Measurements from ENCODE around the gene PAPPA.

Gene PAPPA

DNA sequence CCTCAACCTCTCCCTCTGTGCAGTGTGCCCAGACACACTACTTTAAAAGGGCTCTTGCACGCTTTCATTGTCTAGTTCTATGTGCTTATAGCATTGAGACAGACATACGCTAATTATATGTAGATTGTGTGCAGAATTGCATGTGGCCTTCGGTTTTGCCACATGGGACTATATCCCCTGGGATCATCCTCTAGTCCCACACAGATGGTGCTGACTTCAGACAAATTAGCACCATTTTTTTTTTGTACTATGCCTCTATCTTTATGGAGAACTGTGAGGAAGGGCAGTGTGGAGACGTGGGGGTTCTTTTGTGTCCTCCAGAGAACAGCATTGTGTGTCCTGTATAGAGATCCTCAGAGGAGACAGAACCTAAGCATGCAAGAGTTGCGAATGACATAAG, 29.3 kb downstream of the PAPPA start:
- no peak for DNase-seq (ENCODE audit: low spot score)

DNA sequence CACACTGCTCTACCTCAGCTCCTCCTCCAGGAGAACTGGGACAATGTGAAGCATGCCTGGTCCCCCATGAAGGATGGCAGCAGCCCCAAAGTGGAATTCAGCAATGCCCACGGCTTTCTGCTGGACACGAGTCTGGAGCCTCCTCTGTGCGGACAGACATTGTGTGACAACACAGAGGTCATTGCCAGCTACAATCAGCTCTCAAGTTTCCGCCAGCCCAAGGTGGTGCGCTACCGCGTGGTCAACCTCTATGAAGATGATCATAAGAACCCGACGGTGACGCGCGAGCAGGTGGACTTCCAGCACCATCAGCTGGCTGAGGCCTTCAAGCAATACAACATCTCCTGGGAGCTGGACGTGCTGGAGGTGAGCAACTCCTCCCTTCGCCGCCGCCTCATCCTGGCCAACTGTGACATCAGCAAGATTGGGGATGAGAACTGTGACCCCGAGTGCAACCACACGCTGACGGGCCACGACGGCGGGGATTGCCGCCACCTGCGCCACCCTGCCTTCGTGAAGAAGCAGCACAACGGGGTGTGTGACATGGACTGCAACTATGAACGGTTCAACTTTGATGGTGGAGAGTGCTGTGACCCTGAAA, 34.1 kb downstream of the PAPPA start:
- DNase-seq (ENCODE audit: low spot score) = no peak

DNA sequence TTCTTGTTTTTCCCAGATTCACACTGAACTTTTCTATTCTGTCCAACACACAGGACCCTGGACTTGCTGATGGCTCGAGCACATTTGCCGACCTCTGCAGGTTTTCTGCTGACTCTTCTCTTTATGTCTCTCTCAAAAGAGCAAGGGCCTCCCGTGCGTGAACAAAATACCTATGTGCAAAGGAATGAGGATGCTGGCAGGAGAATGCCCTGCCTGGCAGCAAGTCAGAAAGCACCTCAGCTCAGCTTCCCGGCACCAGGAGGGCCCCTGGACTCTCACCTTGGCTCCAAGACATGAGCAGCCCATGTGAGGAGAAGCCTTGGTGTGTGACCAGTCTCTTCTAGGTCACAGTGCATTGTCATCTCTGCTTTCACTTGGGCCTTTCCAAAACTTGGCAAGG, 36.1 kb downstream of the PAPPA start:
- DNase-seq (ENCODE audit: low spot score) = no peak

DNA sequence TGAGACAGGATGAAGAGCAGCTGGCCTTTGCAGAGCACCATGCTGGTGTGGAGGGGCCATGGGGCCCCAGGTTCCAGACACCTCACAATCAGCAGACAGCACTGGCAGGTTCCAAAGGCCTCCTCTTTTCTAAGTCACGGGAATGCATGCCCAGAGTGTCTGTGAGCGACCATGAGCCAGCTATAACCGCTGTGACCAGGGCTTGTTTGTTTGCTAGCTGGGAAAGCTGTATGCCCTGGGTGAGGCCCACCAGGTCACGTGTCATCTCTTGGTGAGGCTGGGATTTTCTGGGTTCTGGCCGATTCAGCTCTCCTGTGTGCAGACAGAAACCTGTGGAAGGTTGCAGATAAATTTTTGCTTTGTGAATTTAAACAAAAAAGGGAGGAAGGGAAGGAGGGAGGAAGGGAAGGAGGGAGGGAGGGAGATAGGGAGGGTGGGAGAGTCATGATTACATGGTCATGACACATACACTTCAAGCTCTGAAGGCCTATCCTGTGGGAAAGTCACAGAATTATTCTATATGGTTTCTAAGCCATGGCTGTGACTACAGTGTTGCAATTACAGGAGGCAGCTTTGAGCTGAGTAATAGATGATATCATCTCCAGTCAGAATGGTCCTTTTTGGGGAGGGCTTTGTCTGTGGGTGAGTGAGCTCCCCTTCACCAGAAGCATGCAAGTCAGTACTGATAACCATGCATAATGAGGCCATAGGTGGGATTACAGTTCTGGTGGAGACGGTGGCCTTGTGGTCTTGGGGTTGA, 37.2 kb downstream of the PAPPA start:
- DNase-seq (ENCODE audit: low spot score) = peak; percentile 61

DNA sequence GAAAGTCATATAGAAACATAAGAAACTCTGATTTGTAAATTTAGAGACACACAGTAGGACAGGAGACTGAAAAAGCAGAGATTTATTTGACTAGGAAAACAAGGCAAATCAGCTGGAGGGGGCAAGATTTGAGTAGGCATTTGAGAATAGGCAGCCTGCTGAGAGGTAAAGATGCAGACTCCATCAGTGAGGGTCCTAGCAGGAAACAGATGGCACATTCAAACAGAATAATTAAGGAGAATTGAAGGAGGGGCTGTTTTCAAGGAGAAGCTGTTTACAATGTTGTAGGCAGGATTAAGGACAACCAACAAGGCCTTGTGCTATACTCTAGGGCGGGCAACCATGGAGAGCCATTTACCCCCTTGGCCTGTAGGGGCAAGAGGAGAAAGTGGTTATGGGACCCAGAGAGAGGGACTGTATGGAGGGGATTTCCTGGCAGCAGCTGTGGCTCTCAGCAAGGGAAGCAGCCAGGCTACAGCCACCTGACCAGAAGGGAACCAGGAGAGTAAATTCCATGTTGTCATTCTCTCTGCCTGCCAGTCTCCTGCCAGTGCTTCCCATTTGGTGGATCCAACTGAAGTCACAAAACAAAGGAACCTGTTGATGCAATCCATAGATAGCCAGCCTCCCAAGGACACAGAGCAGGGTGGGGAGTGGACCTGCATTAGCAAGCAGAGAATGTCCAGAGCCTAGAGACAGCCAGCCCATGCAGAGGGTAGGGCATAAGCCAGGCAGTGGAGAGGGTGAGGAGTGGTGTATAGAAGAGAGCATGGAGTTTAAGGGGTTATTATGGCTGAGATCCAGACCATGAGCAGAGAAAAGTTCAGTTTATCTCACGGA, 38.2 kb downstream of the PAPPA start:
- DNase-seq (ENCODE audit: low spot score) = no peak

DNA sequence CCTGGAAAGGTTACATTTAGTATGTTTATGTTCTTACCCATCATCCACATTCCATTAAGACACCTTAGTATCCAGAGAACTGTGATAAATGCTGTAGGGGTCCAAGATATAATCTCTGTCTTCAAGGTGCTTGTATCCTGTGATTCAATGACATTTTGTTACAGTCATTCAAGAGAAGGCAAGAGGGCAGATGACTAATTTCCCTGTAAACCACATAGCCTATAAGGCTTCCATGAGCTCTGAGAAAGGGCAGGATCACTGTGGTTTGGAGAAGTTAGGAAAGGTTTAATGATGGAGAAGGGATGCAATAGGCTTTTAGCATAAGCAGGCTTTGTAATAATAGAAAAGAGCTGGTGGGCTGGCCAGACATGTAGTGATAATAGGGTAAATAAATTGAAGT, 40.0 kb downstream of the PAPPA start:
- peak; percentile 67 for DNase-seq (ENCODE audit: low spot score)

DNA sequence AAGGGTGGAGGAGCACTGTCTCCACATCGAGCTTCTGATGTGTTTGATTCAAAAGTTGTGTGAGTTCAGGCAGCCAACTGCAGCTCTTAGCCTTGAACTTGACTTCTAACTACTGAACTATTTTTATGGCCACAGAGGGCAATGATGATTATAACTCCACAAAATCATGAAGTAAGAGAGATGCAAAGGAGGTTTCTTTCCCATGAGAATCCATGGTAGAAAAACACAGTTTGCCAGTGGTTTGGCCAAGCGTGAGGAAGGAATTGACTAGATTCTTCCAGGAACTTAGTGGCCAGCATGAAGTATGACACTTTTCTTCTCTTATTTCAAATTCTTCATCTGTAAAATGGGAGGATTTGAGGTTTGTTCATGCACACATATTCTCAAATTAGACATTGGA, 43.2 kb downstream of the PAPPA start:
- DNase-seq (ENCODE audit: low spot score) = no peak

DNA sequence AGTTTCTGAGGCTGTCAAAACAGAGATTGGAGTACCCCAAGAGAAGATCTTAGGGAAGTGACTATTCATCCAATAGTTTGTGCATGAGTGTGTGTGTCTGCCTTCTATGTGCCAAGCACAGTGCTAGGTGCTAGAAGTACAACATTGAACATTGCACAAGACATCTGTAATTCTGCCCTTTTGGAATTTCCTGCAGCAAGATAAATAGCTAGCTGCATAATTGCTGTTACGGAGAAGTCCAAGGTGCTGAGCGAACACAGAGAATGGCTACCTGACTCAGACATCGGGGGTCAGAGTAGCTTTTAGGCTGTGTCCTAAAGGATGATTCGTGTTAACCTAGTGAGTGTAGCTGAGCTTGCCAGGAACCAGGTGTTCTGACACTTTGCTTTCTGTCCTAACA, 44.8 kb downstream of the PAPPA start:
- DNase-seq (ENCODE audit: low spot score) = no peak

DNA sequence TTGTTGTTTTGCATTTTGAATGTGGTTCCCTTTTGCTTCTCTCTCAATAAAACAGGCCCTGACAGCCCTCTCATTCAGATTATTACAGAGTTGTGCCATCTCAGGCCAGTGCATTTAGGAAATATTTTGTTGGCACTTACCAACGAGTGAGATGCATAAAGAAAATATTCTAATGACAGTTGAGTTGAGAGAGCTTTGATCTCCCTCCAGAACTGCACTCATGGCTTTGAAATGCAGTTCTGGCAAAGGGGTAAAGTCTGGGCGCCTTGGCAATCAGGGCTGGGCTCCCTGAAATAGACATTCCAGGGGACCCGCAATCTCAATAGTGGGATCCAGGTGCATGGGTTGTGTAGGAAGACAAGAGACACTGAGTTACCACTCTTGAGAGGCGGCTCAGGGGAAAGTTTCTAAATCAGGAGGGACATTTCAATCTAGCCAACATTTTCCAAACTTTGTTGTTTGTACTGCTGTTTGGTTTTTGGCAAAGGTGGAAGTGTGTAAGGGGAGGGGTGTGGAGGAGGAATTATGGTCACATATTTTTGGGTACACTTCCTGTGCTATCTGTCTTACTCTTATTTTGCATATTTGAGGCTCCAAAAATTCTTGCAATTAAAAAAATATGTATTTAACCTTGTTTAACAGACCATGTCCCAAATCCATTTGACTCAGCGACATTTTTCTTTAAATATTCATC, 48.8 kb downstream of the PAPPA start:
- no peak for DNase-seq (ENCODE audit: low spot score)

DNA sequence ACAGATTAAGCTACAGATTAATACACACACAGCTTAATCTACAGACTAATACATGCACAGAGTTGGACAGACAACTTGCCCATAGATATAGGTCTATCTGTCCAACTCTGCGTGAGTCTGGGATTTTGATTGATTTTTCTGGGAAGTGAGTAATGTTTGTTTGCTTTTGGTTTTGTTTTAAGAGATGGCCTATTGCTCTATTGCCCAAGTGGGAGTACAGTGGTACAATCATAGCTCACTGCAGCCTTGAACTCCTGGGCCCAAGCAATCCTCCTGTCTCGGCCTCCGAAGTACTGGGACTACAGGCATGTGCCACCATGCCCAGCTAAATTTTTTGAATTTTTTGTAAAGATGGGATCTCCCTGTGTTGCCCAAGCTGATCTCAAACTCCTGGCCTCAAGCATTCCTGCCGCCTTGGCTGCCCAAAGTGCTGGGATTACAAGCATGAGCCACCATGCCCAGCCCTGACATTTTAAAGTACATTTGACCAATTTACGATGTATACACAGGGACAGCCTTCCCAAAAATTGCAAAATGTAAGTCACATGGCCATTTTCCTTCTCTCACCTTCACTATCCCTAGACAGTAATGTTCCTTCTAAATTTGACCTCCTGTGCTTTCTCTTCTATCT, 50.8 kb downstream of the PAPPA start:
- no peak for DNase-seq (ENCODE audit: low spot score)

DNA sequence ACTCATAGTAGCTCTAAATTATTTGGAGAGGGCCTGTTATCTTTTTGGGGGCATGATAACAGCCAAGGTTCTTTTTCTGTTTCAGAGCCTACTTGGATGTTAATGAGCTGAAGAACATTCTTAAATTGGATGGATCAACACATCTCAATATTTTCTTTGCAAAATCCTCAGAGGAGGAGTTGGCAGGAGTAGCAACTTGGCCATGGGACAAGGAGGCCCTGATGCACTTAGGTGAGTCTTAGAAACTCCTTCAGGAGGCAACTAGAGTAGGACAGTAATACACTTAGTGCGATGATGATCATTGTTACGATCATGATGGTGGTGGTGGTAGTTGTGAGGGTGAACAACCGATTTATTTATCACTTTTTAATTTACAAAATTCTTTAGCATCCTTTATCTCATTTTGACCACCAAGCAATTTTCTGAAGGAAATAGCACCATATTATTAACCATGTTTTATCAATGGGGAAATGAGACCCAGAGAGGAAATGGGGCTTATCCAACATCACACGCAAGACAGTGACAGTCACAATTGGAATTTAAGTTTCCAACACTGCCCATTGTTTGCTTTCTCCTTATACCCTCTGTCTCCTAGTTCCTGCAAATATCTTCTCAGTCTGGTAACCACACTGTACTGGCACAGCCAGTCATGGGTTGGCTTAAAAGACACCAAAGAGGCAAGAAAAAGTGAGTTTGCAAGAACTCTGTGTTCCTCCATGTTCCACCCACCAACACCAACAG, 54.0 kb downstream of the PAPPA start:
- no peak for DNase-seq (ENCODE audit: low spot score)

DNA sequence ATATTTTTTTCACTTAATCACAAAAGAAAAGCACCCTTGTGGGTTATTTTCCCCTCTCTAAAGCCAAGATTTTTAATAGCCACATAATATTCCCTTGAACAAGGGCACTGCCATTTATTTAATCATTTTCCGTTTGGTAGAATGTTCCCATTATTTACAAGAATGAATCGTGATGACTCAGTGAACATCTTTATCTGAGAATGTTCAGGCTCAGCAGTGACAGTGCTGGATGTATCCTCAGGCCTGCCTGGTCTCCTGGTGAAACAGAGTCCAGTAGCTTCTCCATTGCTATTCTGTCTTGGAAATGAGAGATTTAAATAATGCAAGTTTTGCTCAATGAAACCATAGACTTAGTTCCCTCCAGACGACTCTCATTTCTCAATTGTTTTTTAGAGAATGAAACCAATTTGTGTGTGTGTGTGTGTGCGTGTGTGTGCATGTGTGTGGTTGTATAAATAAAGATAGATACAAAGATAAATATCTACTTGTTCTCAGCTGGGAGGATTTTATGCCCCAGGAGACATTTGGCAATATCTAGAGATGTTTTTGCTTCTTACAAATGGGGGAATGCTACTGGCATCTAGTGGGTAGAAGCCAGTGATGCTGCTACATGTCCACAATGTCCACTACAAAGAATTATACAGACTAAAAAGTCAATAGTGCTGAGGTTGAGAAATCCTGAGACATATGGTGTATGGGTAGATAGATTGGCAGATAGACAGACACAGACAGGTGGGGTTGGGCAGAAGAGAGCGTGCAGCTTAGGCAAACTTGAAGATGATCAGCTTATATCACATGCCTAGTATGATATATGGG, 55.0 kb downstream of the PAPPA start:
- no peak for DNase-seq (ENCODE audit: low spot score)

DNA sequence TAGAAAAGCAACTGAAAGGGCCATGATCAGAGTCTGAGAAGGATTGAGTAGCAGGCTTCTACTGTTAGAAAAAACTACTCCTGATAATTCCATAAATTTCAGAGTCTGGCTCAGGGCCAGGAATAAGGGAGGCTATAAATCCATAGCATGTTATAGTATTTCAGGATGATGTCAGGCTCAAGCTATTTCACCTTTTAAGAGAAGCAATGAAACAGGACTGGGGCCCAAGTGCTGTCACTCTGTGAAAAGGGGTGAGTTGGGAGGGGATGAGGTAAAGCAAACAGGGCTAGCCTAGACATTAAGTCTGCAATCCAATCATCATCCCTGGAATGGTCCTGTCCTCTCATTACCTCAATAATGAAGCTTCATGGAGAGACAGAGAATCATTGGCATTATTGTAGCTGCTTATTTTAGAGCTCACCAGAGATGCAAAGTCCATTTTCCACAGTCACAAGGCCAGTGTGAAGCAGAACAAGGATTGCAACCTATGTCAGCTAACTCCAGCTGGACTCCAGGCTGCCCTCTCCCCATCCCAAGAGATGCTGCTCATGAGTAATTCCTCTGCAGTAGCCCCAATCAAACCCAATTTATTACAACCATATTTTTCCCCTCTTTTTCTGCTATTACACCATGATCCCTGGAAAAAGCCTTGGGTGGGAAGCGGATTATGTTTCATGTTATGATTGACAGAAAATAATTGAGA, 56.0 kb downstream of the PAPPA start:
- no peak for DNase-seq (ENCODE audit: low spot score)

DNA sequence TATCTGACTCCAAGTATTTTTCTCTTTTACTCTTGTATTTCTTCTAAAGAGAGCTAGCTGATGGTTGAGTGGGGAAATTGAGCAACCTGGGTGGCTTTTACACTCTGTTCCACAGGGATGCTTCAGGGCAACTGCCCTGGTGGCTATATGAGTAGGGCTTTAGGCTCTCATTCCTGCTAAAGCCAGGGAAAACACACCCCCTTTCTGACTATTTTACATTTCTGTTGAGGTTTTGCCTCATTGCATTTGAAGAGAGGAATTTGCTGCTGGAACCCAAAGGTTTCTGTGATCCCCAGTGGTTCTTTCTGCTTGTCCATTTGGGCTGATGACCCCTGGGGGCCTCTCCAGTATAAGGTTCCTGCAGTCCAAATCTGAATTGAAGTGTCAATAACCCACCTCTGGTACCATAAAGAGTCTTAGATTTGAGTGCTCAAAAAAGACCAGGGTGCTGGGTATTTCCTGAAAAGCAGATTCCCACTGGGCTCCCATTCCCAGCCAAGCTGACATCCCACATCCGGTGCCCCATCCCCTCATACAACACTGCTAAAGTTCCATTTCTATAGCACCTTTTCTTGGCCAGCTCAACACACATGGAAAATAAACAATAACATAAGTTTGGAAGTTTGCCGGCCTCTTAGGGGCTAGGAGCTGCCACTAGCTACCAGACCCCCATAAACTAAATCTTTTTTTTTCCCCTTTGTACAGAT, 59.5 kb downstream of the PAPPA start:
- no peak for DNase-seq (ENCODE audit: low spot score)

DNA sequence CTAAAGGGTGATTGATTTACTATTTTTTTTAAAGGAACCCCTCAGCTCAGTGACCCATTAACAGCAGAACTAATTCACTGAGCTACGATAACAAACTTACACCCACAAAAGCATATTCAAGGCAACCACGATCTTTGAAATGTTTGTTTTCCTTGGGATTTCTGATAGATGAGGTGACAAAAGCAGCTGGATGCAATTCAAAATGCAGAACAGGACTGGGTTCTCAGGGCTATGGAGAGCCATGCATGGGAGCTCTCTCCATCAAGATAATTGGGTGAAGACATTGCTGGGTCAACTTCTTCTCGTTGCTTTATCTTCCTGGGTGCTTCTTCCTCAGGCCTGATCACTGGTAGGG, 60.1 kb downstream of the PAPPA start:
- no peak for DNase-seq (ENCODE audit: low spot score)

DNA sequence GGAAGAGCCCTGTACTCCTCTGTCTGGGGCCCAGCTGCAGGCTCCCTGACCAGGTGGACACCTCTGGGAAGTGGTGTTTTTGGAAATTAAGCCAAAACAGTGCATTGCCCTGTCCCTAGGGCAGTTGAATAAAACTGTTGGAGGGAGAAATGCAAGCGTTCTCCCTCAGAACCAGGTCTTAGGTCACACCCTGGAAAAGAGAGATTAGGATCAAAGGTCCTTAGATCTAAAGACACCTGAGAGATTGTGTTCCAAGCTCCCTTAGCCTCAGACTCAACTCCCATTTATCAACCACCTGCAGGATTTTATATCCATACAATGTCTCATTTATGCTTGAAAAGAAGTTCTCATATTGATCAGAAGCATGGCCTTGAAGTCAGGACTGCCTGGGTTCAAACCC, 64.8 kb downstream of the PAPPA start:
- no peak for DNase-seq (ENCODE audit: low spot score)

DNA sequence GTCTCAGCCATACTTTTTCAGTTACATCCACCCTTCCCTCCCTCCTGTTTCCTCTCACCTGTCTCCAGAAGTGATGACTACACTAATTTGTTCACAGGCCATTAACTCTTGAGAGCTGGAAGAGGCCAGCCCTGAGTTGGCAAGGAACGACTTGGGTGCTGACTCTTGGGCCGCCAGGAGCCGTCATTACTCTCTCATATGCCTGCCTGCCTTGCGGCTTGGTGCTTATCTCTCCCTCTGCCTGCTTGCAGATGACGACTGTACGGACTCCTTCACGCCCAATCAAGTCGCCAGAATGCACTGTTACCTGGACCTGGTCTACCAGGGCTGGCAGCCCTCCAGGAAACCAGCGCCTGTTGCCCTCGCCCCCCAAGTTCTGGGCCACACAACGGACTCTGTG, 66.1 kb downstream of the PAPPA start:
- no peak for DNase-seq (ENCODE audit: low spot score)

DNA sequence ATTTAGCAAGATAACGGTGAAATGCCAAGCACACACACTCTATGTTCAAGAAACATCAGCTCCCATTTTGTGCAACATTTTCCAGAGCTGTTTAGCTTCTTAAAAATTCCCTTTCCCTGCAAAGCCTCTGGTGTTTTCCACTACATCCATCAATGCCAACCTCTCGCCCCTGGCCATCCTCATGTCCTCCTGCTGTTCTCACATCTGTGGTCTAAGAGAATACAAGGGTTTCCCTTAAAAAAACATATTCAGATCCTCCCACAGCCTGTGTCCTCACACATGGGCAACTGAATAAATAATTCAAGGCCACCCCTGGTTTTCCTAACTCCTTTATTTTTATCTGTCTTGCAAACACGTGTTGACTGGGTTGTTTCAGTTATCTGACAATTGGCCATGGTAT, 70.3 kb downstream of the PAPPA start:
- no peak for DNase-seq (ENCODE audit: low spot score)

DNA sequence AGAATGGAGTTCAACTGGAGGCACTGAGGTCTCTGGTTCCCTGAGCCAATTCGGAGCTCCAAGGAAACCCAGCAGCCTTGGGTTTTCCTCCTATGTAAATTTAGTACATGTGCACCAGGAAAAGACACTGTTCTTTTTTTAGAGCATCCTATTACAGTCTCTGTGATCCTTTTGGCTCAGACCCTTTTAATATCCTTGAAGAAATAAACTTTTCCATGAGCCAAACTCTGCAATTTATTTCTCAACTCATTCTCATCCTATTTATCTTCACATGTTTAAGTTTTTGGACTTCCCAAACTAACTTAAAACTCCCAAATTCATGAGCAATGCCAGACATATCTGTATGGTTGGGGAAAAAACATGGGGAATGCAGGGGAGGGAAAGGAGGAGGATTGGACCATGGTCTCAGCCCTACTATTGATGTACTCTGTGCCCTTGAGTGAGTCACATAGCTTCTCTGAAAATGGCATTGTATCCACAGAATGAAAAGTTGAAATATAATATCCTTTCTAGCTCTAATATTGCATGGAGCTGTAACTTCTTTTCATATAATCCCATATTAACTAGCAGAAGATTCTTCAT, 76.6 kb downstream of the PAPPA start:
- no peak for DNase-seq (ENCODE audit: low spot score)

Data from AG08396 (cell line).